Activated CD4-positive, alpha-beta T cell treated with anti-CD3 and anti-CD28 coated beads for 48 hours (primary cell): ENCODE data around the gene NETO2.

Experiments used
- DNase-seq: peaks from one replicate; pipeline ENCODE4 v3.0.0-alpha.2; 2020

The NETO2 gene

GRCh38 chr16:47045023-47045422 lies 98.7 kb downstream of the NETO2 start:
- no peak for DNase-seq

GRCh38 chr16:47043970-47044684 lies 99.6 kb downstream of the NETO2 start:
- DNase-seq: no peak

- no peak for DNase-seq
These were observed 100.5 kb downstream of the NETO2 start for GRCh38 chr16:47043200-47043599.

GRCh38 chr16:47037746-47038458 lies 105.8 kb downstream of the NETO2 start:
- peak; percentile 94 for DNase-seq

GRCh38 chr16:47037396-47037745 lies 106.4 kb downstream of the NETO2 start:
- DNase-seq: peak; percentile 44

GRCh38 chr16:47036201-47036600 lies 107.5 kb downstream of the NETO2 start:
- no peak for DNase-seq

- DNase-seq: no peak
These were observed 108.3 kb downstream of the NETO2 start for GRCh38 chr16:47035436-47035835.

- DNase-seq: no peak
These were observed 109.3 kb downstream of the NETO2 start for GRCh38 chr16:47034455-47034854.

GRCh38 chr16:47033176-47033575 lies 110.6 kb downstream of the NETO2 start:
- no peak for DNase-seq

- DNase-seq: no peak
These were observed 114.0 kb downstream of the NETO2 start for GRCh38 chr16:47029724-47030123.

GRCh38 chr16:47028767-47029377 lies 114.9 kb downstream of the NETO2 start:
- DNase-seq: no peak
